Astrocyte of the spinal cord (primary cell): ENCODE measurements around the gene TAS1R2.

ENCODE experiments used
- DNase-seq: peaks from one replicate; pipeline ENCODE4 v3.0.0; 2011; ENCODE audit warnings: low read depth, low spot score
- H3K4me3 ChIP-seq: 2 replicates; pipeline ENCODE4 v1.5.1; 2011; ENCODE audit warnings: low read depth, mild to moderate bottlenecking, low read length, moderate library complexity
- in situ Hi-C: cut with HindIII; loops from 2 replicates; pipeline ENCODE4 v1.10.0; 2017; ENCODE audit warnings: low sequenced_read_pairs
- TF ChIP-seq, protein P1 (sequence below): IDR thresholded peaks from 2 replicates; pipeline ENCODE4 v1.5.1; 2012; ENCODE audit warnings: low read depth, mild to moderate bottlenecking, low read length, inconsistent platforms

TAS1R2 gene

DNA sequence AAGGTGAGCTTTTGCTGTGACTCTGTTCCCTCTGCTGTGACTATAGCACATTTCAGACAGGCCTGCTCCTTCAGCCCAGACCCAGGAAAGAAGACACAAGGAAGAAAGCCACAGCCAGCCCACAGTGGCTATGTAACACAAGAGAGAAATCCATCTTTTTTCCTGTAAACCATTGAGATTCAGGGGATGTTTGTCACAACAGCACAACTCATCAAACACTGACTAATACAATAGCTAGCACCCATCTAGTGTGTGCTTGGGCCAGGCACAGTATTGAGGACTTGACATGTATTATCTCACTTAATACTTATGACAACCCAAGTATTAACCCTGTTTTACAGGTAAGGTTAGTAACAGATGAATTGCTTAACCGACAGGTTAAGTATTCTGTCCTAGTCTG lies 29.8 kb downstream of the TAS1R2 start:
- TF ChIP-seq, protein P1, sequence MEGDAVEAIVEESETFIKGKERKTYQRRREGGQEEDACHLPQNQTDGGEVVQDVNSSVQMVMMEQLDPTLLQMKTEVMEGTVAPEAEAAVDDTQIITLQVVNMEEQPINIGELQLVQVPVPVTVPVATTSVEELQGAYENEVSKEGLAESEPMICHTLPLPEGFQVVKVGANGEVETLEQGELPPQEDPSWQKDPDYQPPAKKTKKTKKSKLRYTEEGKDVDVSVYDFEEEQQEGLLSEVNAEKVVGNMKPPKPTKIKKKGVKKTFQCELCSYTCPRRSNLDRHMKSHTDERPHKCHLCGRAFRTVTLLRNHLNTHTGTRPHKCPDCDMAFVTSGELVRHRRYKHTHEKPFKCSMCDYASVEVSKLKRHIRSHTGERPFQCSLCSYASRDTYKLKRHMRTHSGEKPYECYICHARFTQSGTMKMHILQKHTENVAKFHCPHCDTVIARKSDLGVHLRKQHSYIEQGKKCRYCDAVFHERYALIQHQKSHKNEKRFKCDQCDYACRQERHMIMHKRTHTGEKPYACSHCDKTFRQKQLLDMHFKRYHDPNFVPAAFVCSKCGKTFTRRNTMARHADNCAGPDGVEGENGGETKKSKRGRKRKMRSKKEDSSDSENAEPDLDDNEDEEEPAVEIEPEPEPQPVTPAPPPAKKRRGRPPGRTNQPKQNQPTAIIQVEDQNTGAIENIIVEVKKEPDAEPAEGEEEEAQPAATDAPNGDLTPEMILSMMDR, result no peak
- in situ Hi-C loops, result no loop called here
- no peak for DNase-seq
- H3K4me3 ChIP-seq, result no peak overlapping the region

DNA sequence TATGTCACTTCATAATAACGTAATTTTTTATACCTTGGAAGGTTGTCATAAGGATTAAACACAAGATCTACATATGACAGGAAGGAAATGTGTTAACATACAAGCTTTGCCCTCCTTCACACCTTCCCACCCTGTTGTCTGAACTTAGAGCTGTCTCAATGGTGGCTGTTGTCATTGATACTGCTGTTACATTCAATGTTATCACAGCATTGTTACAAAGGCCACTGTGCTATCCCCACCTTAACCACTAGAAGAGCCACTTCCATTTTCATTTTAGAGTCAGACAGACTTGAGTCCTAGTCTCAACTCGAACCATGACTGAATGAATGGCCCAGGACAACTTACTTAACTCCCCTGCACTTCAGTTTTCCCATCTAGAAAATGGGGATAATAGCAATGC lies 31.2 kb downstream of the TAS1R2 start:
- no peak for DNase-seq
- in situ Hi-C loops, result no loop called here

DNA sequence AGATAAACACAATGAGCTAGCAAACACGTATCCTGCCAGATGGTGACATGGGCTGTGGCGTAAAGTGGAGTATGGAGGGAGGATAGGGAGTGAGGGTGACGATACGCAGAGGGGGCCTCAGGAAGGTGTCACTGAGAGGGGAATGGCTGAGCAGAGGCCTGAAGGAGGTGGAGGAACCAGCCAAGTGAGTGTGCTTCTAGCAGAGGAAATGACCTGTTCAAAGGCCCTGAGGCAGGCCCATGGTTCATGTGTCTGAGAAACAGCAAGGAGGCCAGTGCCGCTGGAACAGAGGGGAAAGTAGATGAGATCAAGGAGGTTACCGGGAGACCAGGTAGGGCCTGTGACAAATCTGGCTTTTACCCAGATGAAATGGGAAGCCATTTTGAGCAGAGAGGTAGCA lies 36.0 kb downstream of the TAS1R2 start:
- in situ Hi-C loops, result no loop called here
- no peak for DNase-seq
- TF ChIP-seq, protein P1, result no peak
- no peak overlapping the region for H3K4me3 ChIP-seq

More for the DNA sequence above, 31.2 kb downstream of the TAS1R2 start:
- TF ChIP-seq, protein P1, result no peak
- H3K4me3 ChIP-seq, result no peak overlapping the region

DNA sequence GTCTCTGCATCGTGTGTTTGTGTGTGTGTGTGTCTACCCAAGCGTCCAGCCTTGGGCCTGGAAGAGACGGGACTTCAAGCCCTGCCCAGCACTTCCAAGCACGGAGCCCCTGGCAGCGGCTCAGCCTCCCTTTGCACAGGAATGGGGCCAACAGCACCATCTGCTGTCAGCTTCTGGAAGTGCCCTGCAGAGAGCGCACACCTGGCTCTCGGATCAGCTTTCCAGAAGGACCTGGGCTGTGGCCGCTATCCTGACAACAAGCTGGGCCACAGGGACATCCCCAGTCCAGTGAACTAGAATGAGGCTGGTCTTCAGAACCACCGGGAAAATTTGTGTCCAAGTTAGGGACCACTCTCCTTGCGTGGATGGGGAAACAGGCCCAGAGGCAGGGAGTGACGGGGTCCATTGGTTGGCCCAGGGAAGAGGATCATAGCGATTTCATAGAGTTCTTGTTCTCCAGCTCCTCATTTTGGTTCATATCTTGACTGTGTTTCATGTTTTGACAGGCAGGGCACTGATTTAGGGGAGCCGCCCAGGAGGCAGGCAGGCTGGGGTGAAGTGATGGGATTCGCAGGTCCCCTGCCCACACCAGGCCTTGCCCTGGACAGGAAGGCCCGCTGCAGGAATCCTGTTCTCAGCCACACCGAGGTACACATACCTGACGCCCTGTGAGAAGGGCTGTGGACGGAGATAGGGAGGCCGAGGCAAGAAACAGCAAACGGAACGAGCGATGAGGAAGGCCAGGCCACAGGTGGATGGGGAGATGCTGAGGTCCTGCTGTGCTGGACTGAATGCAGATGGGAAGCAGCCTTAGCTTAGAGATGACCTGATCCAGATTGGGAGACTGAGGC lies 38.4 kb downstream of the TAS1R2 start:
- in situ Hi-C loops, result no loop called here
- H3K4me3 ChIP-seq, result no peak overlapping the region
- TF ChIP-seq, protein P1, result peak; percentile 97
- peak; percentile 54 for DNase-seq

DNA sequence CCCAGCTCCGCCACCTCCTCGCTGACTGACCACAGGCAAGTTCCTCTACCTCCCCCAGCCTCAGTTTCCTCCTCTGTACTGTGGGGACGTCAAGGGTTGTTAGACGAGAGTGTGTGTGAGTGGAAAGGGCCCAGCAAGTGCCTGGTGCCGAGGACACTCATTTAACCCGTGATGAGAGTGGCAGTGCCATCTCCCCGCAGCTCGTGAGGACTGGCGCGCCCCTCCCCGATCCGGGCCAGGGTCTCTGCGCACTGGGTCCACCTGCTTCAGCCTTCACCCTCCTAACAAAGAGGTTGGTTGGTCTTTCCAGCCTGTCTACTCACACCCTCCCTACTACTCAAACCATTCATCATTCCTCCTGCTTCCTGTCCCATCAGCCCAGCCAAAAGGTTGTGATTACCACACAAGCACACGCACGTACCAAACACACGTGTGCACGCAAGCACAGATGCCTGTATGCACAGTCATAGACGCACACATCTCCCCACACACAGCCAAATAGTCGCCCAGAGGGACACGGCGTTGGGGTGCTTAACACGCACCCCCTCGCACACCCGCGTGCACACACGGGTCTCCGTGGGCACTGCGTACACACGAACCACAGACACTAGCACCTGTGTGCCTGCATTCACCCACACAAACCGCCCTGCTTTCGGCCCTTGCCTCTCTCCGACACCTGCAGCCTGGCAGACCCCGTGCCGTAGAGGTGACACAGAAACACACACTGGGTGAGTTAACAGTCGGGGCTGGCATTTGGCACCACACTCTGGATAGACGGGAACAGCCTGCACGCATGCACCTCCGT lies 39.3 kb downstream of the TAS1R2 start:
- in situ Hi-C loops, result no loop called here
- no peak overlapping the region for H3K4me3 ChIP-seq
- no peak for DNase-seq
- TF ChIP-seq, protein P1, result no peak

DNA sequence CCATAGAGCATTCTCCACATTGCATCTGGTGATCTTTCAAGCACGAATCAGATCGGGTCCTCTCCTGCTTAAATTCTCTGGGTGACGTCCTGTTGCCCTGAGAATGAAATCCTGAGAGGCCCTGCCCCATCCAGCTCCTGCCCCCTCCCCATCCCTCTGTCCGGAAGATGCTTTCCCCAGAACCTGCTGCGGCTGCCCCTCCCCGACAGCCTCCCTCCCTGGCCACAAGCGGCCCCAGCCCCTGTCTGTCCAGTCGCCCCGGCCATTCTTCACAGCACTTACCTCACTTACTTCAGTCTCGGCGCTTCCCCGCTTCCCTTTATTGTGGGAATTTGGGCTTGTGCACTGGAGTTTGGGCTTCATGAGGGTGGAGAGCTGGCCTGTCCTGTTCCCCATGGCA lies 40.3 kb downstream of the TAS1R2 start:
- no peak for DNase-seq
- in situ Hi-C loops, result no loop called here
- no peak overlapping the region for H3K4me3 ChIP-seq
- TF ChIP-seq, protein P1, result no peak
